Measurements from ENCODE around the gene CDHR2. TPM values are rescaled to one million over a fixed set of nuclear protein-coding genes. Genes with fewer than 3 reads are reported as not detected.

The CDHR2 gene
- total RNA-seq (1 to 10 TPM; 2.9 TPM), polyA plus RNA-seq (not detected)

- peak within 1 kb of the TSS; percentile 14 for H3K27ac ChIP-seq (ENCODE audit: low read depth, low read length)
- ChIA-PET POLR2A (ENCODE audit: partially characterized antibody) (interaction anchor here (0.7 to 20.1 kb wide), 4 partner anchors 19 to 132 kb away, joined by 3 to 533 read pairs (median 4); partner anchors contain the start of genes FAF2 and RNF44), CTCF (ENCODE audit: partially characterized antibody) (interaction anchor here (2.8 kb wide), 1 partner anchor 24 kb away, joined by 14 read pairs; no protein-coding TSS in a partner anchor)
- intact Hi-C loops (cut with micrococcal nuclease) = no loop called here
- H3K4me3 ChIP-seq (ENCODE audit: low read length in 2 of 2) = no peak within 1 kb of the TSS
- H3K4me1 ChIP-seq (ENCODE audit: insufficient read depth, low read length) = peaks cover 38% of the 10 kb centered on the region
- H3K4me1 Mint-ChIP-seq = peaks cover 21 to 69% (median 48%) of the 10 kb centered on the region in 4 donors
- peak within 1 kb of the TSS; percentile 21 to 92 (median 83) for H3K27ac Mint-ChIP-seq
- H3K9me3 Mint-ChIP-seq = no peaks in the 10 kb centered on the region
- no peaks in the 10 kb centered on the region for H3K36me3 Mint-ChIP-seq
- no peak for DNase-seq
- peak within 1 kb of the TSS in 3 of 8 donors; percentile 11 to 66 (median 64) for H3K4me3 Mint-ChIP-seq
- no peaks in the 10 kb centered on the region for H3K36me3 ChIP-seq (ENCODE audit: insufficient read depth, low read length)
- H3K9me3 ChIP-seq (ENCODE audit: control insufficient read depth in 1 of 2, low read length in 2 of 2) = no peaks in the 10 kb centered on the region
- no peaks in the 10 kb centered on the region for H3K27me3 ChIP-seq (ENCODE audit: insufficient read depth, low read length)
- H3K27me3 Mint-ChIP-seq = no peaks in the 10 kb centered on the region
These were observed at the start of gene CDHR2 for GRCh38 chr5:176548967-176549444. TSS of gene CDHR2 (plus strand) at chr5:176549342. CDS start at chr5:176565353, 16,011 bp downstream.

DNA sequence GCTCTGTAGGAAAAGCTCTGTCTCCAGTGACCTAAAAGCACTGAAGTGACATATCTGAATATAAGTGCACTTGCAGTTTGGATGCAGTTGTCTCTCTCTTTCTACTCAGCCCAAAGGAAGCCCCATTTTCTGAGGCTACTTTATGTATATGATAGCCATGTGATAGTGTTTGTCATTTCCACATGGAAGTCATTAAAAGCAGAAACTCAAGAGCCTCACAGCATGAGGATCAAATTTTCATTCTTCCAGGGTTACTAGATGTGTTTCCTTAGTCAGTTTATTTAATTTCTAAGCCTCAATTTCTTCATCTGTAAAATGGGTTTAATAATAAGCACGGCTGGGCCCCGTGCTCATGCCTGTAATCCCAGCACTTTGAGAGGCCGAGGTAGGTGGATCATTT lies 48.6 kb upstream of the CDHR2 start:
- Histone ChIP-seq H3K4me3 (ENCODE audit: low read length in 2 of 2) (no peak overlapping the region), H3K27ac (ENCODE audit: low read depth, low read length) (no peak overlapping the region), H3K27me3 (ENCODE audit: insufficient read depth, low read length) (no peaks in the 10 kb centered on the region), H3K4me1 (ENCODE audit: insufficient read depth, low read length) (no peaks in the 10 kb centered on the region), H3K36me3 (ENCODE audit: insufficient read depth, low read length) (peaks cover 53% of the 10 kb centered on the region), H3K9me3 (ENCODE audit: control insufficient read depth in 1 of 2, low read length in 2 of 2) (no peaks in the 10 kb centered on the region)
- H3K4me3 Mint-ChIP-seq = no peak overlapping the region
- ChIA-PET POLR2A (ENCODE audit: partially characterized antibody) (interaction anchor here (0.8 to 1.3 kb wide), 2 partner anchors 37 to 52 kb away, joined by 3 read pairs; partner anchors contain the start of genes FAF2 and RNF44), CTCF (ENCODE audit: partially characterized antibody) (no interaction called here)
- peak overlapping the region in 3 of 7 donors; percentile 9 to 69 (median 18) for H3K27ac Mint-ChIP-seq
- H3K27me3 Mint-ChIP-seq = no peaks in the 10 kb centered on the region
- peaks cover 0 to 3% (median 0%) of the 10 kb centered on the region in 4 donors for H3K4me1 Mint-ChIP-seq
- no peaks in the 10 kb centered on the region for H3K9me3 Mint-ChIP-seq
- DNase-seq = no peak
- intact Hi-C loops (cut with micrococcal nuclease) = no loop called here
- H3K36me3 Mint-ChIP-seq = peaks cover 51 to 69% of the 10 kb centered on the region in 2 donors

GRCh38 chr5:176501333-176501732 lies 47.8 kb upstream of the CDHR2 start:
- CTCF ChIA-PET (ENCODE audit: partially characterized antibody) = interaction anchor here (0.6 to 1.5 kb wide), 2 partner anchors 40 to 53 kb away, joined by 3 read pairs; partner anchors contain the start of gene FAF2
- H3K27ac ChIP-seq (ENCODE audit: low read depth, low read length) = no peak overlapping the region
- H3K4me3 ChIP-seq (ENCODE audit: low read length in 2 of 2) = no peak overlapping the region
- H3K27me3 Mint-ChIP-seq = no peaks in the 10 kb centered on the region
- intact Hi-C loops (cut with micrococcal nuclease) = no loop called here
- peaks cover 48 to 68% of the 10 kb centered on the region in 2 donors for H3K36me3 Mint-ChIP-seq
- no peaks in the 10 kb centered on the region for H3K9me3 Mint-ChIP-seq
- H3K9me3 ChIP-seq (ENCODE audit: control insufficient read depth in 1 of 2, low read length in 2 of 2) = no peaks in the 10 kb centered on the region
- no peak for DNase-seq
- no peak overlapping the region for H3K27ac Mint-ChIP-seq
- H3K4me3 Mint-ChIP-seq = no peak overlapping the region
- H3K27me3 ChIP-seq (ENCODE audit: insufficient read depth, low read length) = no peaks in the 10 kb centered on the region
- H3K36me3 ChIP-seq (ENCODE audit: insufficient read depth, low read length) = peaks cover 56% of the 10 kb centered on the region
- POLR2A ChIA-PET (ENCODE audit: partially characterized antibody) = interaction anchor here (1.3 kb wide), 1 partner anchor 36 kb away, joined by 3 read pairs; the partner anchor contains the start of gene RNF44
- H3K4me1 Mint-ChIP-seq = peaks cover 0 to 3% (median 0%) of the 10 kb centered on the region in 4 donors
- H3K4me1 ChIP-seq (ENCODE audit: insufficient read depth, low read length) = no peaks in the 10 kb centered on the region

DNA sequence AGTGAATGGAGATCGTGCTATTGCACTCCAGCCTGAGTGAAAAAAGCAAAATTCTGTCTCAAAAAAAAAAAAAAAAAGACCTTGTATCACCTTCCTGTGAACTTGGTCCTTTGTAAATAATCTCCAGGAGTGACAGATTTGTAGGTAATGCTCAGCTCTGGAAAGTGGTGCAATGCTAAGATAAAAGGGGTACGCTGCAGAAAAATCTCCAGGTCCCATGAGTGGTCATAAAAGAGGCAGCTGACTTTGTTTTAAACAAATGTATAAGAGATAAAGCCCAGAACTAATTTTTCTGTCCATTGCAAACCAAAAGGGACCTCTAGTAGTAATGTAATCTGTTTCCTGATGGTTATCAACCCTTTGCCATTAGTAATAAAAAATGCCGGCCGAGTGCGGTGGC lies 45.6 kb upstream of the CDHR2 start:
- ChIA-PET POLR2A (ENCODE audit: partially characterized antibody) (interaction anchor here (1.1 kb wide), 1 partner anchor 31 kb away, joined by 3 read pairs; no protein-coding TSS in a partner anchor), CTCF (ENCODE audit: partially characterized antibody) (interaction anchor here (0.7 kb wide), 1 partner anchor 22 kb away, joined by 3 read pairs; no protein-coding TSS in a partner anchor)
- H3K4me1 Mint-ChIP-seq = peaks cover 0 to 3% (median 0%) of the 10 kb centered on the region in 4 donors
- no peaks in the 10 kb centered on the region for H3K27me3 ChIP-seq (ENCODE audit: insufficient read depth, low read length)
- no peak overlapping the region for H3K27ac ChIP-seq (ENCODE audit: low read depth, low read length)
- DNase-seq = no peak
- H3K36me3 ChIP-seq (ENCODE audit: insufficient read depth, low read length) = peaks cover 45% of the 10 kb centered on the region
- intact Hi-C loops (cut with micrococcal nuclease) = no loop called here
- no peak overlapping the region for H3K4me3 ChIP-seq (ENCODE audit: low read length in 2 of 2)
- no peaks in the 10 kb centered on the region for H3K9me3 ChIP-seq (ENCODE audit: control insufficient read depth in 1 of 2, low read length in 2 of 2)
- H3K9me3 Mint-ChIP-seq = no peaks in the 10 kb centered on the region
- H3K4me3 Mint-ChIP-seq = no peak overlapping the region
- H3K27me3 Mint-ChIP-seq = no peaks in the 10 kb centered on the region
- H3K36me3 Mint-ChIP-seq = peaks cover 53 to 72% of the 10 kb centered on the region in 2 donors
- no peaks in the 10 kb centered on the region for H3K4me1 ChIP-seq (ENCODE audit: insufficient read depth, low read length)
- peak overlapping the region in 2 of 7 donors; percentile 41 to 53 for H3K27ac Mint-ChIP-seq

- H3K4me1 ChIP-seq (ENCODE audit: insufficient read depth, low read length) = no peaks in the 10 kb centered on the region
- no peak for DNase-seq
- H3K27me3 Mint-ChIP-seq = no peaks in the 10 kb centered on the region
- no peaks in the 10 kb centered on the region for H3K9me3 Mint-ChIP-seq
- no peaks in the 10 kb centered on the region for H3K27me3 ChIP-seq (ENCODE audit: insufficient read depth, low read length)
- H3K4me1 Mint-ChIP-seq = peaks cover 0 to 5% (median 1%) of the 10 kb centered on the region in 4 donors
- H3K4me3 ChIP-seq (ENCODE audit: low read length in 2 of 2) = no peak overlapping the region
- peaks cover 35 to 55% of the 10 kb centered on the region in 2 donors for H3K36me3 Mint-ChIP-seq
- peak overlapping the region in 3 of 7 donors; percentile 37 to 71 (median 57) for H3K27ac Mint-ChIP-seq
- H3K4me3 Mint-ChIP-seq = no peak overlapping the region
- H3K9me3 ChIP-seq (ENCODE audit: control insufficient read depth in 1 of 2, low read length in 2 of 2) = no peaks in the 10 kb centered on the region
- ChIA-PET CTCF (ENCODE audit: partially characterized antibody) (no interaction called here), POLR2A (ENCODE audit: partially characterized antibody) (interaction anchor here (1.2 to 1.3 kb wide), 2 partner anchors 22 to 29 kb away, joined by 3 to 4 read pairs; partner anchors contain the start of gene RNF44)
- intact Hi-C loops (cut with micrococcal nuclease) = no loop called here
- H3K36me3 ChIP-seq (ENCODE audit: insufficient read depth, low read length) = peaks cover 19% of the 10 kb centered on the region
- no peak overlapping the region for H3K27ac ChIP-seq (ENCODE audit: low read depth, low read length)
These were observed 41.2 kb upstream of the CDHR2 start for GRCh38 chr5:176507911-176508310.

DNA sequence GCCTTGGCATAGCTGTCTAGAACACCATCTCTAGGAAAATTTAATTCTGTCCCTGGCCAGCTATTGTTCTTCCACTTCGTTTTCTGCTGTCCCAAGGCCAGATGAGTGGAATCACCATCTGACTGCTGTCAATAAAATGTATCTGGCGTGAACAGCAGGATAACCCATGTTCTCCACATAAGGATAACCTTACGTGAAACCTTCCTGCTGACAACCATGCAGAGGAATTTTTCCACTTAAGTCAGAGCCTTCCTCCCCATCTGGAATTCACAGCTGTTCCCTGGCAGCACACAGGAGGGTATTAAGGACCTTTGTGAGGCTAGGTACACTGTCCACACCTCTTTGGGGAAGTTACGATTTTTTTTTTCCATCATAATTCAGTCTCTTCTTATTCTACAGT lies 40.5 kb upstream of the CDHR2 start:
- no peaks in the 10 kb centered on the region for H3K27me3 Mint-ChIP-seq
- H3K27ac Mint-ChIP-seq = peak overlapping the region in 2 of 7 donors; percentile 22 to 29
- peaks cover 17% of the 10 kb centered on the region for H3K36me3 ChIP-seq (ENCODE audit: insufficient read depth, low read length)
- peaks cover 0 to 7% (median 1%) of the 10 kb centered on the region in 4 donors for H3K4me1 Mint-ChIP-seq
- no peak overlapping the region for H3K4me3 Mint-ChIP-seq
- no peak for DNase-seq
- no peak overlapping the region for H3K27ac ChIP-seq (ENCODE audit: low read depth, low read length)
- H3K36me3 Mint-ChIP-seq = peaks cover 35 to 53% of the 10 kb centered on the region in 2 donors
- intact Hi-C loops (cut with micrococcal nuclease) = no loop called here
- H3K9me3 ChIP-seq (ENCODE audit: control insufficient read depth in 1 of 2, low read length in 2 of 2) = no peaks in the 10 kb centered on the region
- H3K4me3 ChIP-seq (ENCODE audit: low read length in 2 of 2) = no peak overlapping the region
- no peaks in the 10 kb centered on the region for H3K27me3 ChIP-seq (ENCODE audit: insufficient read depth, low read length)
- ChIA-PET CTCF (ENCODE audit: partially characterized antibody) (interaction anchor here (0.6 kb wide), 1 partner anchor 80 kb away, joined by 3 read pairs; no protein-coding TSS in a partner anchor), POLR2A (ENCODE audit: partially characterized antibody) (interaction anchor here (1.3 to 1.8 kb wide), 2 partner anchors 23 to 28 kb away, joined by 3 to 5 read pairs; partner anchors contain the start of gene RNF44)
- no peaks in the 10 kb centered on the region for H3K4me1 ChIP-seq (ENCODE audit: insufficient read depth, low read length)
- no peaks in the 10 kb centered on the region for H3K9me3 Mint-ChIP-seq

- Histone ChIP-seq H3K27me3 (ENCODE audit: insufficient read depth, low read length) (no peaks in the 10 kb centered on the region), H3K4me1 (ENCODE audit: insufficient read depth, low read length) (peaks cover 6% of the 10 kb centered on the region), H3K4me3 (ENCODE audit: low read length in 2 of 2) (no peak overlapping the region), H3K9me3 (ENCODE audit: control insufficient read depth in 1 of 2, low read length in 2 of 2) (no peaks in the 10 kb centered on the region), H3K27ac (ENCODE audit: low read depth, low read length) (no peak overlapping the region), H3K36me3 (ENCODE audit: insufficient read depth, low read length) (no peaks in the 10 kb centered on the region)
- DNase-seq = no peak
- no peaks in the 10 kb centered on the region for H3K9me3 Mint-ChIP-seq
- intact Hi-C loops (cut with micrococcal nuclease) = no loop called here
- peaks cover 0 to 8% of the 10 kb centered on the region in 2 donors for H3K36me3 Mint-ChIP-seq
- ChIA-PET POLR2A (ENCODE audit: partially characterized antibody) (interaction anchor here (0.9 kb wide), 1 partner anchor 28 kb away, joined by 3 read pairs; no protein-coding TSS in a partner anchor), CTCF (ENCODE audit: partially characterized antibody) (interaction anchor here (1.0 kb wide), 1 partner anchor 29 kb away, joined by 3 read pairs; no protein-coding TSS in a partner anchor)
- H3K27ac Mint-ChIP-seq = peak overlapping the region in 5 of 7 donors; percentile 12 to 85 (median 56)
- H3K27me3 Mint-ChIP-seq = no peaks in the 10 kb centered on the region
- peaks cover 10 to 22% (median 19%) of the 10 kb centered on the region in 4 donors for H3K4me1 Mint-ChIP-seq
- H3K4me3 Mint-ChIP-seq = peak overlapping the region in 1 of 8 donors; percentile 70
These were observed 35.4 kb upstream of the CDHR2 start for GRCh38 chr5:176513788-176514187.

Measured in CD4-positive, alpha-beta memory T cell (primary cell).